ENCODE results near the gene SAXO2. TPM values are rescaled to one million over a fixed set of nuclear protein-coding genes. Genes with fewer than 3 reads are reported as not detected.
"Not testable (repeated sequence)": the region's sequence is repeated elsewhere in the genome, so short reads cannot be mapped to it uniquely, and the experiment has no call there.

Gene SAXO2
- total RNA-seq, 1 experiment from 2014 or later = not detected

GRCh38 chr15:82326896-82327295, 64.3 kb downstream of the SAXO2 start:
- in situ Hi-C loops (cut with HindIII; ENCODE audit: low pct_unique_long_range_greater_than_20kb, low sequenced_read_pairs); DNase-seq (ENCODE audit: low read depth): not testable (repeated sequence)

DNA sequence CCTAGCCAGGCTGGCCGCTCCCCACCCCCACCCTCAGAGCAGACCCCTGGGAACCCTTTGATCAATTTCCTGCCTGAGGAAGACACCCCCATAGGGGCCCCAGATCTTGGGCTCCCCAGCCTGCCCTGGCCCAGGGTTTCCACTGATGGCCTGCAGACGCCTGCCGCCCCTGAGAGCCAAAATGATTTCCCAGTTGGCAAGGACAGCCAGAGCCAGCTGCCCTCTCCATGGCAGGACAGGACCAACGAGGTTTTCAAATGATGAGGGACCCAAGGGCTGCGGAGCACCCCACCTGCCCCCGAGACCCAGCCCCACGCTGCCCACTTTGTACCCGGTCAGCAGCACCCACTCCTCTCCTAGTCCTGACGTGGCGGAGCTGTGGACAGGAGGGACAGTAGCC, 64.8 kb downstream of the SAXO2 start:
- in situ Hi-C loops (cut with HindIII; ENCODE audit: low pct_unique_long_range_greater_than_20kb, low sequenced_read_pairs); DNase-seq (ENCODE audit: low read depth): not testable (repeated sequence)

DNA sequence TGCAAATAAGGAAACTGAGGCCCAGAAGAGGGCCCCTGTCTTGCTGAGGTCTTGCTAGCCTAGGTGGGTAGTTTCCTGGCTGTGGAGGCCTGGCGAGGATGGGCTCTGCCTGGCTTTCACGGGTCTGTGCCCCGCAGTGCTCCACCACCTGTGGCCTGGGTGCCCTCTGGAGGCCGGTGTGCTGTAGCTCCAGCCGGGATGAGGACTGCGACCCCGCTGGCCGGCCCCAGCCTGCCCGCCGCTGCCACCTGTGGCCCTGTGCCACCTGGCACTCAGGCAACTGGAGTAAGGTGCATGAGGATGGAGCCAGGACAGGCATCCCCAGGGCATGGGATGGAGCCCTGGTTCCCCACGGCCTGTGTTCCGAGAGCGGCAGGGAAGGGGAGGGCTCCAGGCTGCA, 66.4 kb downstream of the SAXO2 start:
- in situ Hi-C loops (cut with HindIII; ENCODE audit: low pct_unique_long_range_greater_than_20kb, low sequenced_read_pairs); DNase-seq (ENCODE audit: low read depth): not testable (repeated sequence)

DNA sequence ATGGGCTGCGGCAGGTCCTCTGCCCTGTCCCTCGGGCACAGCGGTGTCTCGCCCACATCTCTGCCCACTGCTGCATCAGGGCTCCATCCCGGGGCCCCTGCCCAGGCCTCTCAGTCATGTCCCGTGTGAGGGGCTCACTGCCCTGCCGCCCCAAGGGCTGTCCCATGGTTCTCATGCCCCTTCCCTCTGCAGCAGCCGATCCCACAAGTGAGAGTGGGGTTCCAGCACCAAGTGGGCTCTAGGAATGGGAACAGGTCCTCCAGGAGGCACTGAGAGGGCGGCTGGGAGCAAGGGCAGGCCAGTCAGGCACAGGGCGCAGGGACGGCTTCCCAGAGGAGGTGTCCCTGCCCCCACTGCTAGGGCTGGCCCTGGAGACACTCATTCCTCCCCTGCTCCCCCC, 68.3 kb downstream of the SAXO2 start:
- in situ Hi-C loops (cut with HindIII; ENCODE audit: low pct_unique_long_range_greater_than_20kb, low sequenced_read_pairs); DNase-seq (ENCODE audit: low read depth): not testable (repeated sequence)

GRCh38 chr15:82331576-82332304, 69.1 kb downstream of the SAXO2 start:
- DNase-seq (ENCODE audit: low read depth); in situ Hi-C loops (cut with HindIII; ENCODE audit: low pct_unique_long_range_greater_than_20kb, low sequenced_read_pairs): not testable (repeated sequence)

DNA sequence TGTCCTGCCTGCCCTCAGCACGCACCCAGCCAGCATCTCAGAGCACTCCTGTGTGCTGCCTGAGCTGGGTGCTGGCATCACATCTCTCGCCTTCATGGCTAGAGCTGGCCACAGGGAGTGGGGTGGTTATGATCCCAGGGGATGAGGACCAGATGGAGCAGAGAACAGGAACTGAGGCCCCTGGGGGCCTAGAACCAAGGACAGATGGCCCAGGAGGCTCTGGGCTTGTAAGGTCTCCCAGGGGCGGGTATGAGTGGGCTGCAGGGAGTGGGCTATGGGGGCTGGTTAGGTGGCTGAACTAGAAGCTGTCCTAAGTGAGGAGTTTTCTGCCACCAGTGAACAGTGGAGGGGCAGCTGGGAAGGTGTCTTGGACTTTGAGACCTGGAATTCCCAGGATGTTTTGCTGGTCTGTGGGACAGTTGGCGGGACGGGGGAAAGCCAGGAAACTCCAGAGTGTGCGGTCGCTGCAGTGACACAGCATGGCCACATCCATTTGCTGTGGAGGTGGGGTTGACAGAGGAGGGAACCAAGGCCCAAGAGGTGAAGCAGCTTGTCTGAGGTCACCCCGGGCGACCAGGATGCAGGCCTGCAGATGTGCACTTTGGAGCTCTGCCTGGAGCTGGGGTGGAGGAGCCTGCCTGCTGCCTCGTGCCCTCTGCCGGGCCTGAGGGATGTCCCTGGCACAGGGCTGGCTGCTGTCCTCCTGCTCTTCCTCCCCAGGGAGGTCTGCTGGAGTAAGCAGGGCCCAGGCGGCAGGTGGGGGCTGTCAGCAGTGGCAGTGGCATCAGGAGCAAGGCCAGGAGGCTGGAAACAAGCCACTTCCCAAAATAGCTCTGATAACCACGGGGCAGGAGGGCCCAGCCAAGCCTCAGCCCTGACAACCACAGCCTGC, 70.3 kb downstream of the SAXO2 start:
- DNase-seq (ENCODE audit: low read depth); in situ Hi-C loops (cut with HindIII; ENCODE audit: low pct_unique_long_range_greater_than_20kb, low sequenced_read_pairs): not testable (repeated sequence)

DNA sequence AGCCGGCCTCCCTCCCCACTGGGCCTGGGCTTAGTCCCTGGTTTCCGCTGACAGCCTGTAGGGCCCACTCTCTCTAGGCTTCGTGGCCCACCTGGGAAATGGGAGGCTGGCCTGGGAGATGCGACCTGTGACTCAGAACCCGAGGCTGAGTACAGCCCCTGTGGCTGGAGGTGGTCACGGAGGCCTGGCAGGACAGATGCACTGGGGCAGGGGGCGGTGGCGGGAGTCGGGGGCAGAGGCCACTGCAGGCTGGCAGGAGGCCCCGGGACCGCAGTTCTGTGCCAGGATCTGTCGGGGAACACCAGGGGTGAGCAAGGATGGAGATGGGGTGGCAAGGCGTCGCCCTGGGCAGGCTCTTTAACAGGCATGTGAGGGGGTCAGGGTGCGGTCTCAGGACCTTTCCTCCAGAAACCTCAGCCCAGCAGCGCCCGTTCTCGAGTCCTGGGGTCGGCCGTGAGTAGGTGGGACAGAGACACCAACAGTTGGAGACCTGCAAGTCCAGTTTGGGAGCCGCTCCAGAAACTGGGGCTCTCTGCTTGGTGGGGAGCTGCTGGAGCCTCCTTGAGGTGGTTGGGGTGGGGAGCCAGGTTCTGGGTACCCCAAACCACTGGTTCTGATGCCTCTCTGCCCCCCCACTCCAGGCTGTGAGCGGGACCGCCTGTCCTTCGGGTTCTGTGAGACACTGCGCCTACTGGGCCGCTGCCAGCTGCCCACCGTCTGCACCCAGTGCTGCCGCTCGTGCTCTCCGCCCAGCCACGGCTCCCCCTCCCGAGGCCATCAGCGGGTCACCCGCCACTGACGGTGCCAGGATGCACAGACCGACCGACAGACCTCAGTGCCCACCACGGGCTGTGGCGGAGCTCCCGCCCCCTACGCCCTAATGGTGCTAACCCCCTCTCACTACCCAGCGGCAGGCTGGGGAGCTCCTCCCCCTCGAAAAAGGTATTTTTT, 71.3 kb downstream of the SAXO2 start:
- in situ Hi-C loops (cut with HindIII; ENCODE audit: low pct_unique_long_range_greater_than_20kb, low sequenced_read_pairs); DNase-seq (ENCODE audit: low read depth): not testable (repeated sequence)

Other genes with a start within 250 kb of the SAXO2 start
- gene MEX3B, start 216.8 kb upstream of the SAXO2 start, total RNA-seq (2014; rRNA removed; shearing (Covaris generic); ENCODE audit: low replicate concordance) = 5.5 and 7.4 TPM in 2 replicates
- gene EFL1, start 84 bp upstream of the SAXO2 start, total RNA-seq (2014; rRNA removed; shearing (Covaris generic); ENCODE audit: low replicate concordance) = 3.3 and 12.1 TPM in 2 replicates
- gene GOLGA6L10, start 86.7 kb downstream of the SAXO2 start, total RNA-seq (2014; rRNA removed; shearing (Covaris generic); ENCODE audit: low replicate concordance) = not detected in 2 replicates
- 0.41 and 1.1 TPM in 2 replicates for gene GOLGA6L9, start 167.0 kb downstream of the SAXO2 start, total RNA-seq (2014; rRNA removed; shearing (Covaris generic); ENCODE audit: low replicate concordance)

All from Caki2 (cell line).